ENCODE measurements around the gene SLC24A3. TPM values are rescaled to one million over a fixed set of nuclear protein-coding genes. Genes with fewer than 3 reads are reported as not detected.

SLC24A3 gene
- total RNA-seq, 1 donor from 2014 or later = 14.0 TPM

DNA sequence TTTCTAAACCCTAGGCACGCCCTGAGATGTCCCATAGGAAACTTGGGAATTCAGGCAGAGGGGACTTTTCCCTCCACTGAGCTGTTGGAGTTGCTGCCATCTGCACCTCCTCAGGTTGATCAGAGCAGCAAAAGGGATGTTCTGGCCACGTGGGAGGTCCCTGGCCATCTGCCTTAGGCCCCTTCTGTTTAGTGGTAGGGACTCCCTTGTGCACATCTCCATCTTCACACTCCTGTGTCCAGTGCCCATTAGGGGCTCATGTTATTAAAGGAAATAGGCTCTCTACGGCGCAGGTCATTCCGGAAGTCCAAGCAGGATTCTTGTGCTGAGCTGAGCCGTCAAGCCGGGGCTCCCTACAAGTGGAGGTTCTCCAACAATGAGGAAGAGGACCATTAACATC lies 307.8 kb downstream of the SLC24A3 start:
- peaks cover 12% of the 10 kb centered on the region for H3K36me3 Mint-ChIP-seq
- no peak overlapping the region for H3K27ac Mint-ChIP-seq
- H3K4me3 Mint-ChIP-seq = no peak overlapping the region
- DNase-seq (ENCODE audit: extremely low spot score, unreplicated experiment) = no peak
- no peaks in the 10 kb centered on the region for H3K9me3 Mint-ChIP-seq
- H3K4me1 Mint-ChIP-seq (ENCODE audit: unreplicated experiment) = peaks cover 3% of the 10 kb centered on the region
- TF ChIP-seq, protein P1, sequence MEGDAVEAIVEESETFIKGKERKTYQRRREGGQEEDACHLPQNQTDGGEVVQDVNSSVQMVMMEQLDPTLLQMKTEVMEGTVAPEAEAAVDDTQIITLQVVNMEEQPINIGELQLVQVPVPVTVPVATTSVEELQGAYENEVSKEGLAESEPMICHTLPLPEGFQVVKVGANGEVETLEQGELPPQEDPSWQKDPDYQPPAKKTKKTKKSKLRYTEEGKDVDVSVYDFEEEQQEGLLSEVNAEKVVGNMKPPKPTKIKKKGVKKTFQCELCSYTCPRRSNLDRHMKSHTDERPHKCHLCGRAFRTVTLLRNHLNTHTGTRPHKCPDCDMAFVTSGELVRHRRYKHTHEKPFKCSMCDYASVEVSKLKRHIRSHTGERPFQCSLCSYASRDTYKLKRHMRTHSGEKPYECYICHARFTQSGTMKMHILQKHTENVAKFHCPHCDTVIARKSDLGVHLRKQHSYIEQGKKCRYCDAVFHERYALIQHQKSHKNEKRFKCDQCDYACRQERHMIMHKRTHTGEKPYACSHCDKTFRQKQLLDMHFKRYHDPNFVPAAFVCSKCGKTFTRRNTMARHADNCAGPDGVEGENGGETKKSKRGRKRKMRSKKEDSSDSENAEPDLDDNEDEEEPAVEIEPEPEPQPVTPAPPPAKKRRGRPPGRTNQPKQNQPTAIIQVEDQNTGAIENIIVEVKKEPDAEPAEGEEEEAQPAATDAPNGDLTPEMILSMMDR (conservative IDR thresholded peaks at IDR 0.05) = no peak
- H3K27me3 Mint-ChIP-seq = no peaks in the 10 kb centered on the region

DNA sequence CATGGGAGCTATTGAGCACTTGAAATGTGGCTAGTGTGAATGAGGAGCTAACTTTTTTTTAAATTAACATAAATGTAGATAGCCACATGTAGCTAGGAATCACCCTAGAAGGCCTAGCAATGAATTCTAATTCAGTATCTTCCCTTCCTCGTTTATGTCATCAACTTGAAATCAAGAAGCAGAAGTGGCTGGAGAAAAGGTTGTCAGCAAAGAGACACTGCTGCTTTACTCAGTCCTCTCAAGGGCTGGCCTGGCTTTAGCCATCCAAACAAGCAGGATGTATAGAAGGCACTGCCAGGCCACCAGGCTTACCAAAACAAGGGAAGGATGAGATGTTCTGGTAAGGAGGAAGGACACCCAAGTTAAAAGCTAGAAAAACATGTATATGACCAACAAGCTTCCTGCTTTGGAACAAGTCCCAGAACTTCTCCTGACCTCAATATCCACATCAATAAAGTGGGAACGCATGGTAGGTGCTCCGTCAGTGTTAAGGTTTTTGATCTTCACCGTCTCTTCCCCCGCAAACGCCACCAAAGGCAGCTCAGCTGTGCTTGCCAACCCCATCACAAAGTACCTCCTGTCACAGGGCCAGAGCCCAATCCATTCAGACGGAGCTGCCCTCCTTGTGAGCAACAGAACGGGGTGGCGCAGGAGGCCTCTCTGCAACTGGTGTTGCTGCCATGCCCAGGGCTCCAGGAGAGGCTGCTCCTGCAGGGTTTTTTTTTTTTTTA lies 309.8 kb downstream of the SLC24A3 start:
- DNase-seq (ENCODE audit: extremely low spot score, unreplicated experiment) = no peak
- Mint-ChIP-seq H3K27ac (no peak overlapping the region), H3K4me1 (ENCODE audit: unreplicated experiment) (peaks cover 3% of the 10 kb centered on the region), H3K4me3 (no peak overlapping the region), H3K36me3 (peaks cover 12% of the 10 kb centered on the region), H3K27me3 (no peaks in the 10 kb centered on the region), H3K9me3 (no peaks in the 10 kb centered on the region)
- TF ChIP-seq, protein P1 (conservative IDR thresholded peaks at IDR 0.05) = no peak

- Mint-ChIP-seq H3K27me3 (no peaks in the 10 kb centered on the region), H3K36me3 (peaks cover 12% of the 10 kb centered on the region), H3K4me1 (ENCODE audit: unreplicated experiment) (peaks cover 3% of the 10 kb centered on the region), H3K27ac (no peak overlapping the region), H3K4me3 (no peak overlapping the region), H3K9me3 (no peaks in the 10 kb centered on the region)
- TF ChIP-seq, protein P1 (conservative IDR thresholded peaks at IDR 0.05) = no peak
- no peak for DNase-seq (ENCODE audit: extremely low spot score, unreplicated experiment)
Measured at GRCh38 chr20:19522836-19523590, 310.6 kb downstream of the SLC24A3 start.

- no peak overlapping the region for H3K4me3 Mint-ChIP-seq
- H3K9me3 Mint-ChIP-seq = no peaks in the 10 kb centered on the region
- TF ChIP-seq, protein P1 (conservative IDR thresholded peaks at IDR 0.05) = no peak
- DNase-seq (ENCODE audit: extremely low spot score, unreplicated experiment) = no peak
- H3K36me3 Mint-ChIP-seq = peaks cover 3% of the 10 kb centered on the region
- H3K4me1 Mint-ChIP-seq (ENCODE audit: unreplicated experiment) = peaks cover 3% of the 10 kb centered on the region
- H3K27me3 Mint-ChIP-seq = no peaks in the 10 kb centered on the region
- H3K27ac Mint-ChIP-seq = no peak overlapping the region
Measured at GRCh38 chr20:19524691-19525090, 312.2 kb downstream of the SLC24A3 start.

- no peaks in the 10 kb centered on the region for H3K27me3 Mint-ChIP-seq
- H3K27ac Mint-ChIP-seq = no peak overlapping the region
Measured at GRCh38 chr20:19527509-19527908, 315.1 kb downstream of the SLC24A3 start.

More at GRCh38 chr20:19527509-19527908, 315.1 kb downstream of the SLC24A3 start:
- peaks cover 6% of the 10 kb centered on the region for H3K4me1 Mint-ChIP-seq (ENCODE audit: unreplicated experiment)
- TF ChIP-seq, protein P1 (conservative IDR thresholded peaks at IDR 0.05) = no peak
- H3K9me3 Mint-ChIP-seq = no peaks in the 10 kb centered on the region
- H3K4me3 Mint-ChIP-seq = no peak overlapping the region
- no peak for DNase-seq (ENCODE audit: extremely low spot score, unreplicated experiment)
- H3K36me3 Mint-ChIP-seq = peaks cover 3% of the 10 kb centered on the region

Data from type B pancreatic cell (in vitro differentiated cells).